HG03354 (cell line): ENCODE data around the gene RFT1.
"Not testable (repeated sequence)": the region's sequence is repeated elsewhere in the genome, so short reads cannot be mapped to it uniquely, and the experiment has no call there.

Experiments
- ATAC-seq: cut with Tn5 transposase; IDR thresholded peaks from one replicate; pipeline ENCODE4 v1.9.1; 2021; ENCODE audit warnings: mild to moderate bottlenecking; ENCODE audit not compliant: unreplicated experiment, poor library complexity, severe bottlenecking

The RFT1 gene

GRCh38 chr3:53151086-53151438 lies 20.8 kb upstream of the RFT1 start:
- ATAC-seq = not testable (repeated sequence)

- no peak for ATAC-seq
Observed at GRCh38 chr3:53150247-53151085, 20.2 kb upstream of the RFT1 start.

GRCh38 chr3:53149699-53150098 lies 19.5 kb upstream of the RFT1 start:
- no peak for ATAC-seq

GRCh38 chr3:53149006-53149690 lies 18.9 kb upstream of the RFT1 start:
- no peak for ATAC-seq

- no peak for ATAC-seq
Observed at GRCh38 chr3:53147903-53148400, 17.7 kb upstream of the RFT1 start.

GRCh38 chr3:53147151-53147902 lies 17.1 kb upstream of the RFT1 start:
- ATAC-seq = no peak

GRCh38 chr3:53146319-53146891 lies 16.2 kb upstream of the RFT1 start:
- no peak for ATAC-seq

GRCh38 chr3:53145713-53146080 lies 15.5 kb upstream of the RFT1 start:
- ATAC-seq = no peak

GRCh38 chr3:53144862-53145712 lies 14.9 kb upstream of the RFT1 start:
- no peak for ATAC-seq

- no peak for ATAC-seq
Observed at GRCh38 chr3:53144446-53144845, 14.2 kb upstream of the RFT1 start.

- ATAC-seq = no peak
Observed at GRCh38 chr3:53142986-53143385, 12.8 kb upstream of the RFT1 start.

GRCh38 chr3:53140847-53141845 lies 10.9 kb upstream of the RFT1 start:
- ATAC-seq = no peak

- ATAC-seq = no peak
Observed at GRCh38 chr3:53139906-53140846, 9.9 kb upstream of the RFT1 start.

- no peak for ATAC-seq
Observed at GRCh38 chr3:53137835-53138446, 7.7 kb upstream of the RFT1 start.

GRCh38 chr3:53137221-53137620 lies 7.0 kb upstream of the RFT1 start:
- no peak for ATAC-seq

- peak; percentile 64 for ATAC-seq
Observed at GRCh38 chr3:53134631-53135232, 4.5 kb upstream of the RFT1 start.
